ENCODE data around the gene OR51G2. TPM values are rescaled to one million over a fixed set of nuclear protein-coding genes. Genes with fewer than 3 reads are reported as not detected.

Gene OR51G2
- total and polyA plus RNA-seq, 7 donors, result not detected

DNA sequence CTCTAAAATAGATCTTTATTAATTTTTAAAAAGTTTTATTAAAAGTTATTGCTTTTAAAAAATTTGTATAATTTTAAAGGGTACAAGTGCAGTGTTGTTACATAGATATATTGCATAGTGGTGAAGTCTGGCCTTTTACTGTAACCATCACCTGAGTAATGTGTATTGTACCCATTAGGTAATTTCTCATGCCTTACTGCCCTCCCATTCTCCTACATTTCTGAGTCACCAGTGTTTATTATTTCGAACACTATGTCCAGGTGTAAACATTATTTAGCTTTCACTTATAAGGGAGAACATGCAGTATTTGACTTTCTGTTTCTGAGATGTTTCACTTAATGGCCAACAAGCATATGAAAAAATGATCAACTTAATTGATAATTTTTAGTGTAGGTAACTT lies 2.6 kb upstream of the OR51G2 start:
- H3K9me3 ChIP-seq, result no peaks in the 10 kb centered on the region
- no peaks in the 10 kb centered on the region for H3K4me1 ChIP-seq
- H3K27me3 ChIP-seq, result no peaks in the 10 kb centered on the region
- TF ChIP-seq POLR2A (IDR thresholded peaks at IDR 0.05) (no peak), EP300 (IDR thresholded peaks at IDR 0.05) (no peak), POLR2AphosphoS5 (IDR thresholded peaks at IDR 0.05) (no peak)
- TF ChIP-seq, protein P1, sequence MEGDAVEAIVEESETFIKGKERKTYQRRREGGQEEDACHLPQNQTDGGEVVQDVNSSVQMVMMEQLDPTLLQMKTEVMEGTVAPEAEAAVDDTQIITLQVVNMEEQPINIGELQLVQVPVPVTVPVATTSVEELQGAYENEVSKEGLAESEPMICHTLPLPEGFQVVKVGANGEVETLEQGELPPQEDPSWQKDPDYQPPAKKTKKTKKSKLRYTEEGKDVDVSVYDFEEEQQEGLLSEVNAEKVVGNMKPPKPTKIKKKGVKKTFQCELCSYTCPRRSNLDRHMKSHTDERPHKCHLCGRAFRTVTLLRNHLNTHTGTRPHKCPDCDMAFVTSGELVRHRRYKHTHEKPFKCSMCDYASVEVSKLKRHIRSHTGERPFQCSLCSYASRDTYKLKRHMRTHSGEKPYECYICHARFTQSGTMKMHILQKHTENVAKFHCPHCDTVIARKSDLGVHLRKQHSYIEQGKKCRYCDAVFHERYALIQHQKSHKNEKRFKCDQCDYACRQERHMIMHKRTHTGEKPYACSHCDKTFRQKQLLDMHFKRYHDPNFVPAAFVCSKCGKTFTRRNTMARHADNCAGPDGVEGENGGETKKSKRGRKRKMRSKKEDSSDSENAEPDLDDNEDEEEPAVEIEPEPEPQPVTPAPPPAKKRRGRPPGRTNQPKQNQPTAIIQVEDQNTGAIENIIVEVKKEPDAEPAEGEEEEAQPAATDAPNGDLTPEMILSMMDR (IDR thresholded peaks at IDR 0.05), result no peak
- intact Hi-C loops (cut with DNase I), result no loop called here
- H3K4me3 ChIP-seq, result no peak overlapping the region
- no peak overlapping the region for H3K27ac ChIP-seq
- DNase-seq, result no peak
- no peaks in the 10 kb centered on the region for H3K36me3 ChIP-seq
- 70 to 78% methylated on average over 1 of the region's 1 CpG for WGBS, 2 donors

DNA sequence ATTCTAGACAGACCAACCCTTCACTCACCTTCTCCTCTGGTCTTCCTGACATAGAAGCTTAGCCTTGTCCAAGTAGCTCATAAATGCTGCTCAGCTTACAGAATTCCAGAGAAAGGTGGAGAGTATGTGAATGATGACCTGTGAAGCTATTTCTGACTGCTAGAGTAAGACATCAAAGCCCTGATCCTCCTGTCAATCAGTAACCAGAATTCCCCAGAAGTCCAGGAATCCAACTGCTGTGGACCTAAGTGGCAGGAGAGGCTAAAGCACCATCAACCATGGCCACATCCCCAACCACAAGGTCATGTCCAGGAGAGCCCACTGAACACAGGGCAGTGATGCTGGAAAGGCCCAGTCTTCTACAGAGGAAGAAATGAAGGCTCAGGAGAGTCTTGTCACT lies 2.6 kb downstream of the OR51G2 start:
- H3K9me3 ChIP-seq, result no peaks in the 10 kb centered on the region
- TF ChIP-seq POLR2A (IDR thresholded peaks at IDR 0.05) (no peak), POLR2AphosphoS5 (IDR thresholded peaks at IDR 0.05) (no peak), EP300 (IDR thresholded peaks at IDR 0.05) (no peak)
- TF ChIP-seq, protein P1 (IDR thresholded peaks at IDR 0.05), result no peak
- intact Hi-C loops (cut with DNase I), result no loop called here
- no peak overlapping the region for H3K27ac ChIP-seq
- no peak overlapping the region for H3K4me3 ChIP-seq
- no peak for DNase-seq
- no peaks in the 10 kb centered on the region for H3K36me3 ChIP-seq
- no peaks in the 10 kb centered on the region for H3K27me3 ChIP-seq
- no peaks in the 10 kb centered on the region for H3K4me1 ChIP-seq

DNA sequence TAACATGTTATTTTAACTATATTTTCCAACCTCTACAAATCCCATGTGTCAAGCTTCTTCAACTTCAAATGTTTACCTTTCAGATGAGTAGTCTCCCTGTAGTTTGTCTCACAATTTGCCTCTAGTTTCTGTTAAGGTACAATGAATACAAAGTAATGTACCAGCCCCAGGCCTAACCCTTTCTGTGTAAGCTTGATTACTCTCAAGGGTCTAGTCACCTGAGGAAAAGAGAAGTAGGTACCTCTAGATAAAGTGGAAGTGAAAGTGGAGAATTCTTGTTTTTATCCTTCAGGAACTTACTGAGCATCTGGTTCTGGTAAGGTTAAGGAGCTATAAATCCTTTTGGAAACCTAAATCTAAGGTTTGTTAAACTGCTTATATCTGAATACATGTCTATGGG lies 15.7 kb downstream of the OR51G2 start, which contains the start of gene OR51A7:
Gene OR51A7 (plus strand): TSS at position 300 of the 400 bp plus-strand sequence. CDS start 3,587 bp downstream, outside the sequence.
- Histone ChIP-seq H3K9me3 (no peaks in the 10 kb centered on the region), H3K27ac (no peak within 1 kb of the TSS), H3K36me3 (no peaks in the 10 kb centered on the region), H3K4me3 (no peak within 1 kb of the TSS), H3K27me3 (no peaks in the 10 kb centered on the region), H3K4me1 (no peaks in the 10 kb centered on the region)
- intact Hi-C loops (cut with DNase I), result no loop called here
- TF ChIP-seq, protein P1 (IDR thresholded peaks at IDR 0.05), result no peak
- no peak for TF ChIP-seq POLR2AphosphoS5 (IDR thresholded peaks at IDR 0.05)
- no peak for TF ChIP-seq EP300 (IDR thresholded peaks at IDR 0.05)
- no peak for TF ChIP-seq POLR2A (IDR thresholded peaks at IDR 0.05)
- no peak for DNase-seq

DNA sequence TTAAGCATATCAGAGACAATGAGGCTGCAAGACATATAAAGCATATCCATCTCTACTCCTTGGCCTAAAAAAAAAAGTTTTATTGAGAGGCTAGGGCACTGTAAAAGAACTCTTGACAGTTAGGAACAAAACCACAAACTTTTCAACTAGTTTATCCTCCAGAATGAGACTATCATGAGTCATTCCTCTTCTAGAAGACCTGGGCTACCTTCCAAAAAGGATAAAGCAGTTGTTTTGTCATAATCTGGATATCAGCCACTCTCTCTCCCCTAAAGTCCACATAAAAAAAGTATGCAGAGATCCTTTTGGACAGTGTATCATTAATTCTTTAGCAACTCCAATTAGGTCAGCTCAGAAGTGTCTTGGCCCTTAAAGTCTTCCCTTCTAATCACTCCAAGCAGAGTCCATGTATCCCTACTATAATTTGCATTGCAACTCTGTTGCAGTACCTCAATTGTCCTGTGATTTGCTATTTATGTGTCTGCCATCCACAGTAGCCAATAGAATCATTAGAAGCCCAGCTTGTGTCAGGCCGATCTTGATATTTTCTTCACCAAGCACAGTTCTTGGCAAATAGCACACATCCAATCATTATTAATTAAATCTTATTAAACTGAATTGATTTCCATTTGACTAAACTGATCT lies 27.0 kb downstream of the OR51G2 start:
- no peaks in the 10 kb centered on the region for H3K9me3 ChIP-seq
- H3K27ac ChIP-seq, result no peak overlapping the region
- WGBS, 2 donors, result 90 to 98% methylated on average over 1 of the region's 1 CpG
- no peaks in the 10 kb centered on the region for H3K36me3 ChIP-seq
- no peak overlapping the region for H3K4me3 ChIP-seq
- DNase-seq, result no peak
- TF ChIP-seq POLR2AphosphoS5 (IDR thresholded peaks at IDR 0.05) (no peak), POLR2A (IDR thresholded peaks at IDR 0.05) (no peak), EP300 (IDR thresholded peaks at IDR 0.05) (no peak)
- TF ChIP-seq, protein P1 (IDR thresholded peaks at IDR 0.05), result no peak
- H3K27me3 ChIP-seq, result no peaks in the 10 kb centered on the region
- no peaks in the 10 kb centered on the region for H3K4me1 ChIP-seq
- intact Hi-C loops (cut with DNase I), result no loop called here

DNA sequence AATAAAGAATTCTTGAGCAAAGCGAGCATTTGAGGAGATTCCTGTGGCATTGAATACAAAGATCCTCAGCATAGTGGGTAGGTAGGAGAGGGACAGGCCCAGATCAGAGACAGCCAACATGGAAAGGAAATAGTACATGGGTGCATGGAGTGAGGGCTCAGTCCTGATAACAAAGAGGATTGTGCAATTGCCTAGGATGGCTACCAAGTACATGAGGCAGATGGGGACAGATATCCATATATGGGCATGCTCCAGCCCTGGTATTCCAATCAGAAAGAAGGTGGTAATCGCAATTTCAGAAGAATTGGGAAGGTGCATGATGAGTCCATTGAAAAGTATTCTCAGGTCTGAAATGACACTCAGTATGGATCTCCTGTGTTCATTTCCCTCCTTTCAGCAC lies 28.9 kb downstream of the OR51G2 start:
- Histone ChIP-seq H3K27me3 (no peaks in the 10 kb centered on the region), H3K9me3 (no peaks in the 10 kb centered on the region), H3K4me3 (no peak overlapping the region), H3K4me1 (no peaks in the 10 kb centered on the region), H3K27ac (no peak overlapping the region), H3K36me3 (no peaks in the 10 kb centered on the region)
- TF ChIP-seq POLR2A (IDR thresholded peaks at IDR 0.05) (no peak), EP300 (IDR thresholded peaks at IDR 0.05) (no peak), POLR2AphosphoS5 (IDR thresholded peaks at IDR 0.05) (no peak)
- TF ChIP-seq, protein P1 (IDR thresholded peaks at IDR 0.05), result no peak
- no peak for DNase-seq
- intact Hi-C loops (cut with DNase I), result no loop called here
- WGBS, 2 donors, result 91 to 96% methylated on average over 2 of the region's 2 CpGs

All from sigmoid colon (tissue), 7 donors.